ENCODE results near the gene NSD2.

Gene NSD2

DNA sequence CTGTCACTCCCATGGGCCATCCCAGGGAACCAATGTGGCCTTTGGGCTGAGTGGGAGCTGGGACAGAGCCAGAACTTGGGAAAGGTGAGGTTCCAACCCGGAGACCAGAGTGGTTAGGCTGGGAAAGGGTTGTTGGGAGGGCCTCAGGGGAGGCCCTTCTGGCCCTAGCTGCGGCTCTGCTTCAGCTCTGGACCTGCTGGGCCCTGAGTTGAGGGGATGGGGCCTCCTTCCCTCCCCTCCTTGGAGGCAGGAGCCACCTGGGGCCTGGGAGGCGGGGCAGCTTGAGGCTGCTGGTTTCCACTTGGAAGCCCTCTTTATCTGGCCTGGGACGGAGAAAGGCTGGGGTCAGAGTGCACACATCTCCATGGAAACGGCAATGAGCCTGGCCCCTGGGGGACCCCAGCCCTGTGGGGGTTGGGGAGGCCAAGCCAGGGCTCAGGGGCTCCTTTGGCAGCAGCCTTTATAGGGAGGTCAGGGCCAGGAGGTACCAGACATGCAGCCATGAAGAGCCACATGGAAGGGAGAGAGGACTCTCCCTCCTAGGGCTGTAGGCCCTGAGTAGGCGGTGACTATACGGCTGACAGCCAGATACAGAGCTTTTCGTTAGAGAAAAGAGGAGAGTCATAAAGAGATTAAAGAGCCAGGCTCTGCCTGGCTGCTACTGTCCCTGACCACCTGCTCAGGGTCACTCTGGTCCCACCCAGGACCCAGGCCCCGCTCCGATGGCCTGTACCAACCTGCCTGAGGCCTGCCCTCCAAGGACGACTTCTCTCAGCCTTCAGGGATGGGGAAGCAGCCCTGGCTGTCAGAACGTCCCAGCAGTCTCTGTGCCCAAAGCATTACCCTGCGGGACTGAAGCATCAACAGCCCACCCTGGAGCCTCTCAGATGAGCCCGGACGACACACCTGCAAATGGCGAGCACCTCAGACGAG is 6.9 kb upstream of the NSD2 start:
- DNase-seq (ENCODE audit: low spot score): no peak

- DNase-seq (ENCODE audit: low spot score): no peak
Observed at GRCh38 chr4:1866189-1866661, 5.0 kb upstream of the NSD2 start.

- DNase-seq (ENCODE audit: low spot score): no peak
Observed at GRCh38 chr4:1868293-1868692, 2.9 kb upstream of the NSD2 start.

GRCh38 chr4:1868912-1869311 is 2.3 kb upstream of the NSD2 start:
- no peak for DNase-seq (ENCODE audit: low spot score)

DNA sequence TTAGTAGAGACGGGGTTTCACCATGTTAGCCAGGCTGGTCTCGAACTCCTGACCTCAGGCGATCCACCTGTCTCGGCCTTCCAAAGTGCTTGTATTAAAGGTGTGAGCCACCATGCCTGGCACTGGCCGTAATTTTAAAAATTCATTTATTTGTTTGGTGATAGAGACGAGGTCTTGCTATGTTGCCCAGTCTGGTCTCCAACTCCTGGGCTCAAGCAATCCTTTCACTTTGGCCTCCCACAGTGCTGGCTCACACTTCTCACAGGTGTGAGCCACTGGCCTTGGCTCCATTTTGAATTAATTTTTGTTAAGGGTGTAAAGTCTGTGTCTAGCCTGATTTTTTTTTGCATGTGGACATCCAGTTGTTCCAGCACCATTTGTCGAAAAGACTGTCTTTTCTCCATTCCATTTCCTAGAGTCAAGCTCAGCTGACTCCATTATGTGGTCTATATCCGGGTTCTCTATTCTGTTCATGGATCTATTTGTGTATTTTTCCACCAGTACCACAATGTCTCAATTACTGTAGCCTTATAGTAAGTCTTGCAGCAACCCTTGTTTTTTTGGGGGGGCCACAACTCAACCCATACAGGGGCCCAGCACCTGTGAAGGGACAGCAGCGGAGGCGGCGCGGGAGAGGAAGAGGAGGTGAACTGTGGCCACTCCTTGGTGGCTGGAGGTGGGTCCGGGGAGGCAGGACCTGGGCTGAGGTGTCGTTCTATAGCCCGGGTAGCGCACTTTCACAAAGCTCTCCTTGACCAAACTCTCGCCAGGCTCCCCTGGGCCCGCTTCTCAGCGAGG is 1.5 kb upstream of the NSD2 start:
- DNase-seq (ENCODE audit: low spot score): no peak

GRCh38 chr4:1870328-1870577 is 940 bp upstream of the NSD2 start:
- DNase-seq (ENCODE audit: low spot score): peak; percentile 82

DNA sequence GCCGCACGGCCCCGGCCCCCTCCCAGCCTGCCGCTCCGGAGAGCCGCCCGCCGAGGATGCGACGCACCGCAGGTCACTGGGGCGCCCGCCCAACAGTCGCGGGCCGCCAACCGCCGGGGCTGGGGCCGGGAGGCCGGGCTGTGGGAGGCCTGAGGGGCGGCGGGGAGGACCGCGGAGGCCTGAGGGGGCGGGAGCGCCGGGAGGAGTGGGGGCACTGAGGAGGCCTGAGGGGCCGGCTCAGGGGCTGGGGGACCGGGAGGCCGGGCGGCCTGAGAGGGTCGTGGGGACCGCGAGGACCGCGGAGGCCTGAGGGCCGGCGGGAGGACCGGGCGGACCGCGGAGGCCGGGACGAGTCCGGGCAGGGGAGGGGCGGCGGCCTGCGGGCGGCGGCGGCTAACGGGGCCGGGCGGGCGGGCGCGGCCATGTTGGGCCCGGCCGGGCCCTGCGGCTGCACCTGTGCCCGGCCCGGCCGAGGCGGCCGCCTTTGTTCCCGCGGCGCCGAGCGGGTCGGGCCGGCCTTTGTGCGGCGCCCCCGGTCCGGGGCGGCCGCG is 353 bp downstream of the NSD2 start:
- no peak for DNase-seq (ENCODE audit: low spot score)

- DNase-seq (ENCODE audit: low spot score): peak; percentile 93
Observed at GRCh38 chr4:1872870-1873269, 1.7 kb downstream of the NSD2 start.

DNA sequence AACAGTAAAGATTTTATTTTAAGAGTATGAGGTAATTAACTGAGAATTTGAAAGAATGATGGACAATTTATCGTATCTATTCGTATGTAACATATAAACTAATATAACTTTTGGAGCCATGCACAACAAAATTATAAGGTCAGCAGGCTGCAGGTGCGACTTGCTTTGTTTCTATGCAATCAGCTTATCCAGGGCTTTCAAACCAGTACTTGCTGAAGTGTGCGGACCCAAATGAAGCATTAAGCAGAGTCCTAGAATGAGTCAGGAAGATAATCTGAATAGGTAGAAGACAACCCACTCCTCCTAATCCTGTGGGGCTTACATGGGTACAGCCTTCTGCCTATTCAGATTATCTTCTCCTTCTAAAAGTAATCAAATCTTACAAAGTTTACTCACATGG is 2.1 kb downstream of the NSD2 start:
- DNase-seq (ENCODE audit: low spot score): peak; percentile 48

DNA sequence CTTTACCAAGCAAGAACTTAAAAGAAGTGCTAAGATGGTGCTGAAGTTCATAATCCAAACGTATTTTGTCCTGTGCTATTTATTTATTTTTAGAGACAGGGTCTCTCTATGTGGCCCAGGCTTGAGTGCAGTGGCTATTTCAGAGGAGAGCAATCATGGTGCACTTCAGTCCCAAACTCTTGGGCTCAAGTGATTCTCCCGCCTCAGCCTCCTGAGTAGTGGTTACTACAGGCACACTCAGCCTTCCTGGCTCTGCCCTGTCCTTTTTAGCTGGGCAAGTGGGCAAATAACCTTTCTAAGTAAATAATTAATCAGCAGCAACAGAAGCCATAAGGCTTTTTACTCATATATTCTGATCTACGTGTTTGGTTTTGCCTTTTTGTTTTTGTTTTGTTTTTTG is 2.6 kb downstream of the NSD2 start:
- no peak for DNase-seq (ENCODE audit: low spot score)

GRCh38 chr4:1874201-1874600 is 3.0 kb downstream of the NSD2 start:
- no peak for DNase-seq (ENCODE audit: low spot score)

- no peak for DNase-seq (ENCODE audit: low spot score)
Observed at GRCh38 chr4:1879485-1879884, 8.3 kb downstream of the NSD2 start.

DNA sequence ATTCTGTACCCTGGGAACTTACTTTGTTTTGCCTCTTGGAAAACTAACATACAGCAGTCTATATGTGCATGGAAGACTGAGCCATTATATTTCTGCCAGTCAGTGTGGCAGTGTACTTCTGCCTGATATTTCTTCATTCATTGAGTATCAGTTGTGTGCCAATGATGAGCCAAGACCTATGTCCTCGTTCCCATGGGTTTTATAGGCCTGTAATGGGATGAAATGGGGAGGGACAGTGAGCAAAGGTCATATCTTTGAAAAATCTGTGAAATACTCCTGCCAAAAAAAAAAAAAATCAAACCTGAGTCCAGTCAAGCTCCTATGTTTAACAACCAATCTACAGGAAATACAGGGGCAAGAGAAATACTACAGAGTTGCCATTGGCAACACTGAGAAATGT is 9.1 kb downstream of the NSD2 start:
- no peak for DNase-seq (ENCODE audit: low spot score)

DNA sequence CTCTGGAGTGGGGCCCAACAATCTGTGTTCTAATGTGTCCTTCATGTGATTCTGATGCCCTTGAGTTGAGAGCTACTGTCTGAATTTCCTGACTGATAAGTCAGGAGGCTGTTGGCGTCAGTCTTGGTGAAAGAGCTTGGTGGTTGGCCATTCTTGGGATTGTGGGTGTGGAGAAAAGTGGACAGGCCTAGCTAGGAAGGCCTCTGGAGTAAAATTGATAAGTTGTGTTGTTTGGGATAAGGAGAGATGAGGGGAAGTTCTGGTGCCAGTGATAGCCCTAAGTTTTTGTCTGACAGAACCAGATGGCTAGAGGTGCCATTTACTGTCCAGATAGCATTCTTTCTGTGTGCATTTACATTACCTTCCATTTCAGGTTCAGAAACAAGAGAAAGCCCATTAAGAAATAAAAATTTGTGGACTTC is 11.7 kb downstream of the NSD2 start:
- no peak for DNase-seq (ENCODE audit: low spot score)

- no peak for DNase-seq (ENCODE audit: low spot score)
Observed at GRCh38 chr4:1883583-1883982, 12.4 kb downstream of the NSD2 start.

GRCh38 chr4:1885414-1885813 is 14.2 kb downstream of the NSD2 start:
- DNase-seq (ENCODE audit: low spot score): no peak

- no peak for DNase-seq (ENCODE audit: low spot score)
Observed at GRCh38 chr4:1887052-1887451, 15.9 kb downstream of the NSD2 start.

DNA sequence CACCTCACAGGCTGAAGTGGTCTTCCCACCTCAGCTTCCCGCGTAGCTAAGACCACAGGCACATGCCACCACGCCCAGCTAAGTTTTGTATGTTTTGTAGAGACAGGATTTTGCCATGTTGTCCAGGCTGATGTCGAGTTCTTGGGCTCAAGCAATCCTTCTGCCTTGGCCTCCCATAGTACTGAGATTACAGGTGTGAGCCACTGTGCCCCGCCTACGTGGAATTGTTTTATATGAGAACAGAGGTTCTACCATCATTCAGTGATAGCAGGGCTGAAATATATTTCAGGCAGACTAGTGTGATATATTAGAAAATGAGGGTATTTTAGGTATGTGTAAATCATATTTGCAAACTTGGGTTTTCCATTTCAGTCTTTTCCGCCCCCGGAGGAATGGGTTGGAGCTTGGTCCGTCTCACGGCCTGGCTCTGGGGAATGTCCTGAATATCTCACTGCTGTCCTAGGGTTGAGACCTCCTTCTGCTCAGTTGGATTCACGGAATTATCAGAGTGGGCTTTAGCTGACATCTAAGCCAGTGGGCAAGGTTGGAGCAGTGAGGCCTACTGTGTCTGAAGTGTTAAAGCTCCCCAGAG is 19.9 kb downstream of the NSD2 start:
- no peak for DNase-seq (ENCODE audit: low spot score)

GRCh38 chr4:1895971-1896657 is 24.9 kb downstream of the NSD2 start:
- DNase-seq (ENCODE audit: low spot score): no peak

GRCh38 chr4:1896658-1896991 is 25.4 kb downstream of the NSD2 start:
- DNase-seq (ENCODE audit: low spot score): no peak

GRCh38 chr4:1898007-1898406 is 26.8 kb downstream of the NSD2 start:
- DNase-seq (ENCODE audit: low spot score): no peak

DNA sequence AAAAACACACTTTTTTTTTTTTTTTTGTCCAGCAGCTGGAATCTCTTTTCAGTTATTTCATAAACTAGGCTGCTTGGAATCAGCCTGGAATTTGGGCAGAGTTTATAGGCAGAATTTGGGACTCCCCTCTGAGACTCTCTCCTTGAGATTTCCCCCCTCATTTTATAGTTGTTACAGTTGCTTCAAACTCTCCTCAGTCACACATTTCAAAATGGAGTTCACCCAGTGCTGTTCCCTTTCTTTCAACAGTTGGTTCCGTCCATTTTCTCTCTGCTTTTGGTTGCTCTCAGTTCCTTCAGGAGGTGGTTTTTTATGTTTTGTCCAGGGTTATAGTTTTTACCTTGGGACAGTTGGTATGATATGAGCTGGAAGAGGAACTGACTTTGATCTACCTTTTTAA is 27.5 kb downstream of the NSD2 start:
- no peak for DNase-seq (ENCODE audit: low spot score)
